ENCODE results near the gene PDE4B.

DNA sequence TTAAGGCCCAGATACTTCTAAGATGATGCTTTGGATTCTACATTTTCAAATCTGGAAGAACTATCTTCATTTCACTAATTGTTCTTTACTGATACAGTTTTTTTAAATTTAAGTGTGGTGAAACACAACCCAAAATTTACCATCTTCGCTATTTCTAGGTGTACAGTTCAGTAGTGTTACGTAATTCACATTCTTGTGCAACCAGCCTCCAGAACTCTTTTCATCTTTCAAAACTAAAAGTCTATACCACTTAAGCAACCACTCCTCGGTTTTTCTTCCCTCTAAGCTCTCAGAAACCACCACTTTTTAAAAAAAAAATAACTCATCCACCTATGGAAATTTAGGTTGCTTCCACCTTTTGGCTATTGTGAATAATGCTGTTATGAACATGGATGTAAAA is 220.7 kb downstream of the PDE4B start:
- no peak for TF ChIP-seq CTCF (IDR thresholded peaks at IDR 0.05)
- TF ChIP-seq POLR2AphosphoS5 (IDR thresholded peaks at IDR 0.05), result no peak
- no peak for TF ChIP-seq POLR2A (IDR thresholded peaks at IDR 0.05)
